Epithelial cell of proximal tubule (primary cell): ENCODE measurements around the gene NAV3. TPM values are rescaled to one million over a fixed set of nuclear protein-coding genes. Genes with fewer than 3 reads are reported as not detected.
A peak's percentile ranks its signal among the peaks of the same experiment; 100 is the strongest.

Experiments used
- DNase-seq: peaks from one replicate; pipeline ENCODE4 v3.0.0-alpha.2; 2011; ENCODE audit warnings: low read depth
- H3K4me3 ChIP-seq: 2 replicates; pipeline ENCODE4 v1.5.1; 2011; ENCODE audit warnings: low read depth, mild to moderate bottlenecking, low read length
- total RNA-seq: library from RNA; depleted of rRNA; stranded (reverse); fragments of >200 nt; gene quantifications from 2 replicates; pipeline ENCODE4 v1.2.3, GENCODE V29; 2015
- TF ChIP-seq, protein P1 (sequence below): conservative IDR thresholded peaks from 2 replicates; pipeline ENCODE4 v1.5.1; 2012; ENCODE audit warnings: low read depth, mild to moderate bottlenecking, low read length

Gene NAV3
- total RNA-seq, 1 donor from 2014 or later = 15.5 TPM

GRCh38 chr12:77938301-77938700 lies 107.6 kb downstream of the NAV3 start:
- no peak for DNase-seq

DNA sequence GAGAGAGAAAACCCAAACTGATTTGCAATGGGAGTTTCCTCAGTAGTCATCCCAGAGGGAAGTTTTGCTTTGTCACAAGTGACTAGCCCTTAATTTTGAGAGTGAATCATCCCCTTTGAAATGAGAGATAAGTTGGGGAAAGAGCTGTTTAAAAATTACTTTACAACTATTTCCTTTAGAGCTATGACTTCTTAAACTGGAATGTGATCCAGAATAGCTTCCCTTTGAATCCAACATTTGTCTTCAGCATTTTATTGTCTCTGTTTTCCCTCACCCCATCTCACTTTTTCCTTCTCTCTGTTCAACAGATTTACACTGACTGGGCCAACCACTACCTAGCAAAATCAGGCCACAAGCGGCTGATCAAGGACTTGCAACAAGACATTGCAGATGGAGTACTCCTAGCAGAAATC lies 109.3 kb downstream of the NAV3 start:
- DNase-seq = peak; percentile 88
- TF ChIP-seq, protein P1, sequence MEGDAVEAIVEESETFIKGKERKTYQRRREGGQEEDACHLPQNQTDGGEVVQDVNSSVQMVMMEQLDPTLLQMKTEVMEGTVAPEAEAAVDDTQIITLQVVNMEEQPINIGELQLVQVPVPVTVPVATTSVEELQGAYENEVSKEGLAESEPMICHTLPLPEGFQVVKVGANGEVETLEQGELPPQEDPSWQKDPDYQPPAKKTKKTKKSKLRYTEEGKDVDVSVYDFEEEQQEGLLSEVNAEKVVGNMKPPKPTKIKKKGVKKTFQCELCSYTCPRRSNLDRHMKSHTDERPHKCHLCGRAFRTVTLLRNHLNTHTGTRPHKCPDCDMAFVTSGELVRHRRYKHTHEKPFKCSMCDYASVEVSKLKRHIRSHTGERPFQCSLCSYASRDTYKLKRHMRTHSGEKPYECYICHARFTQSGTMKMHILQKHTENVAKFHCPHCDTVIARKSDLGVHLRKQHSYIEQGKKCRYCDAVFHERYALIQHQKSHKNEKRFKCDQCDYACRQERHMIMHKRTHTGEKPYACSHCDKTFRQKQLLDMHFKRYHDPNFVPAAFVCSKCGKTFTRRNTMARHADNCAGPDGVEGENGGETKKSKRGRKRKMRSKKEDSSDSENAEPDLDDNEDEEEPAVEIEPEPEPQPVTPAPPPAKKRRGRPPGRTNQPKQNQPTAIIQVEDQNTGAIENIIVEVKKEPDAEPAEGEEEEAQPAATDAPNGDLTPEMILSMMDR = peak; percentile 2
- H3K4me3 ChIP-seq = peak overlapping the region; percentile 45

More at GRCh38 chr12:77938301-77938700, 107.6 kb downstream of the NAV3 start:
- TF ChIP-seq, protein P1 = no peak
- no peak overlapping the region for H3K4me3 ChIP-seq

- DNase-seq = no peak
- peak overlapping the region; percentile 45 for H3K4me3 ChIP-seq
- TF ChIP-seq, protein P1 = no peak
Measured at GRCh38 chr12:77940567-77940966, 109.9 kb downstream of the NAV3 start.

DNA sequence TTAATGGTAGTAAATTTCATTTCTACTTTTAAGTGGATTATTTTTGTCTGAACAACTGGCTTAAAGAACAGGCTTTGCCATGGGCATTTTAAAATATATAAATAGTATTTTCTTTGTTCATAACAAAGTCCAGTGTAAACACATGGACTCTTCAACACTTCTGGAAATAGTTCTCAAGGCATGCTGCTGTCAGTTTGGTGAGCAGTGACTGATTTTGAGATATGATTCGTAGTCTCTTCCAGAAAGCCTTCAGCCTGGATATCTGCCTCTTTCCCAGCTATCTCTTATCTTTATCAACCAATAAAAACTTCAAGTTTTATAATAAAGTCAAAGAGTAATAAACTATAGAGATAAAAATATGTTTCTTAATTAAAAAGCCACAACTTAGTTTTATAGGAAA lies 110.7 kb downstream of the NAV3 start:
- DNase-seq = no peak
- peak overlapping the region; percentile 45 for H3K4me3 ChIP-seq

GRCh38 chr12:77943466-77943865 lies 112.8 kb downstream of the NAV3 start:
- DNase-seq = no peak
- TF ChIP-seq, protein P1 = no peak

More for the DNA sequence above, 110.7 kb downstream of the NAV3 start:
- TF ChIP-seq, protein P1 = no peak

DNA sequence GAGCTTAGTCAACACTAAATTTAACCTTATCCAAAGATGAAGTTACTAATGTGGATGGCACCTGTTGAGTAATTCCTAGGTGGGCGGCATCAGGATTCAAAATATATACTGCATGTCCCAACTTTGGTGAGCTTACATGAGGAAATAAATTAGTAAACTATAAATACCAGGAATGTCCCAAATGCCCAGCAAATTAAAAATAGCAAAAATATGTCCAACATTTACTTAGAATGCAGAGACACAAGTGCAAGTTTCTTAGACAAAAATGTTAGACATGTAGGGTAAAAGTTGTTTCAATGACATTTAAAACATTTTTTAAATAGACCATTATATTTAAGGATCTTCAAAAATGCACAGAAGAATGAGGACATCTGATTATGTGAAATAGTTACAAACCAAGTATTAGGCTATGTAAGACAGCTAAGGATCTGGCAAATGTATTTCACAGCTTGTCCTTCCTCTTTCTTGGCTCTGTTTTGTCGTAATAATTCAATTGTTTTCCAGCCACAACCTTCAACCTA lies 115.9 kb downstream of the NAV3 start:
- DNase-seq = no peak
- H3K4me3 ChIP-seq = no peak overlapping the region
- TF ChIP-seq, protein P1 = no peak

More at GRCh38 chr12:77943466-77943865, 112.8 kb downstream of the NAV3 start:
- no peak overlapping the region for H3K4me3 ChIP-seq

DNA sequence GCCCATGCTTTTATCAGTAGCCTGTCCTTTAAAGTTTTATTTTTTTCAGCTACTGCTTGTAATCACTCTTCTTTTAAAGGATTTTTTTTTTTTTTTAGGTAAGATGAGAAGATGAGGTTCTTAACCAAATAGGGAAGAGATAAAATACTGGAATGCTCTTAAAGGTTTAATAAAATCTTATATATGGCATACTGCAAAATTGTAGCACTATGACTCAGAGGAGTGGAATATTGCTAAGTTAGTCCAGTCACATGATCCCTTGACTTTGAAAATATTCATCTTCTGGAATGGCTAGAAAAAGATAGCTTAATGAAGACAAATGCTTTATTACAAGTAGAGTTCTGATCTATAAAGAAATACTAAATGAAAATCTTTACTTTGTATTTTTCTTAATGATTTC lies 116.6 kb downstream of the NAV3 start:
- TF ChIP-seq, protein P1 = no peak
- DNase-seq = no peak
- H3K4me3 ChIP-seq = no peak overlapping the region
